ENCODE measurements around the gene FEZ2.

GRCh38 chr2:36562973-36563532 lies 34.9 kb downstream of the FEZ2 start:
- TF ChIP-seq CTCF (conservative IDR thresholded peaks at IDR 0.05; ENCODE audit: low read depth, low read length) (no peak), EZH2 (IDR thresholded peaks at IDR 0.05; ENCODE audit: low read length, unreplicated experiment) (no peak), EZH2phosphoT487 (IDR thresholded peaks at IDR 0.05; ENCODE audit: borderline replicate concordance, low read length) (no peak)
